CD4-positive, alpha-beta T cell treated with Interleukin-12 subunit alpha and Interleukin-12 subunit beta, for 1 hour (primary cell): ENCODE measurements around the gene SERTM2.
"Not testable (repeated sequence)": the region's sequence is repeated elsewhere in the genome, so short reads cannot be mapped to it uniquely, and the experiment has no call there.

Source experiments
- DNase-seq: peaks from one replicate; pipeline ENCODE4 v3.0.0-alpha.2; 2020

SERTM2 gene

GRCh38 chrX:111511477-111511876, at the start of gene SERTM2:
SERTM2 (plus strand) TSS chrX:111511645; CDS start chrX:111518858, 7,213 bp downstream.
- DNase-seq, result no peak

DNA sequence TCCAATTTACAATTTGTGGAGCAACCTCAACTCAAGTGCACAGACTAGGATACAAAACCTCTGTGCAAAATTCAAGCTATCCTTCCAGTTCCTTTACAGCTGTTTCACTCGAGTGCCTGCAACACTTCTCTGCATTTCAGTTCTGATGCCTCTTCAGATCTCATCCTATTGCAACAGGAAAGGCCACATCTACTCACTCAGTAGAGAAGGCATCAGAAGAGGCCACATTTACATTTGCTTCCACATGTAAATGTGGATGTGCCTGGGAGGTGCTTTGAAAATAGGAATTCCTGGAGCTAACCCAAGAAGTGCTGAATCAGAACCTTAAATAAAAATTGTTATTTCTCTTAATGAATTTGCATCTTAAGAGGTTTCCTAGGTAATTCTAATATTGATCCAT, 45.8 kb upstream of the SERTM2 start:
- no peak for DNase-seq

GRCh38 chrX:111467896-111468295, 43.5 kb upstream of the SERTM2 start:
- no peak for DNase-seq

DNA sequence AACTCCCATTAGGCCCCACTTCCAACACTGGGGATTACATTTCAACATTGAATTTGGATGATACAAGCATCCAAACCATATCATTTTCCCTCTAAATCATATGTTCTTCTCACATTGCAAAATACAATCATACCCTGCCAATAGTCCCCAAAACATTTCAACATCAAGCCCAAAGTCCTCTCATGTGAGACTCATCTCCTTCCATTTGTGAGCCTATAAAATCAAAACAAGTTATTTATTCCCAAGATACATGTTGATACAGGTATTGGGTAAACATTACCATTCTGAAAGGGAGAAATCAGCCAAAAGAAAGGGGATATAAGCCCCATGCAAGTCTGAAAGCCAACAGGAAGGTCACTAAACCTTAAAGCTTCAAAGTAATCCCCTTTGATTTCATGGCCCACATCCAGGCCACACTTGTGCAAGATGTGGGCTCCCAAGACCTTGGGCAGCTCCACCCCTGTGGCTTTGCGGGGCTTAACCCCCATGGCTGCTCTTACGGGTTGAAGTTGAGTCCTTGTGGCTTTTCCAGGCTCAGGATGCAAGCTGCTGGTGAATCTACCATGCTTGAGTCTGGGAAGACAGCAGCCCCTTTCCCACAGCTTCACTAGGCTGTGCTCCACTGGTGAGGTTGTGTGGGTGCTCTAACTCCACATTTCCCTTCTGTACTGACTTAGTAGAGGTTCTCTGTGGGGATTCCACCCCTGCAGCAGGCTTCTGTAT, 40.6 kb upstream of the SERTM2 start:
- no peak for DNase-seq

- DNase-seq, result no peak
Observed at GRCh38 chrX:111481896-111482295, 29.5 kb upstream of the SERTM2 start.

- no peak for DNase-seq
Observed at GRCh38 chrX:111483135-111483534, 28.3 kb upstream of the SERTM2 start.

DNA sequence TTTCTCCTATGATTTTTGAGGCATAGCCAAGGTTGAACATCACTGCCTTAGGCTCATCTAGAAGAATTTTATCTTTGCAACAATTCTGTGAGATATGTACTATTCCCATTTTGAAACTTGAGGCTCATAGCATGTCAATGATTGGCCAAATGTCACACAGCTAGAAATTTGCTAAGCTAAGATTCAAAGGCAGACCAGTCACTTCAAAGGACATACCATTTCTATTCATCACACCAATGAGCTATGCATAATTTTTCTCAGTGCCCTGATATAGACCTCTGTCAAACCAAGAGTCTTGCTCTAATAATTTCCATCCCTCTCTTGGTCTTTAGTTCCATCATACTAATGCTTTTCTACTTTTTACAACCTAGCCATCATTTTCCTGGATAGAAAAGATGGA, 27.6 kb upstream of the SERTM2 start:
- DNase-seq, result no peak

GRCh38 chrX:111490688-111491087, 20.8 kb upstream of the SERTM2 start:
- no peak for DNase-seq

DNA sequence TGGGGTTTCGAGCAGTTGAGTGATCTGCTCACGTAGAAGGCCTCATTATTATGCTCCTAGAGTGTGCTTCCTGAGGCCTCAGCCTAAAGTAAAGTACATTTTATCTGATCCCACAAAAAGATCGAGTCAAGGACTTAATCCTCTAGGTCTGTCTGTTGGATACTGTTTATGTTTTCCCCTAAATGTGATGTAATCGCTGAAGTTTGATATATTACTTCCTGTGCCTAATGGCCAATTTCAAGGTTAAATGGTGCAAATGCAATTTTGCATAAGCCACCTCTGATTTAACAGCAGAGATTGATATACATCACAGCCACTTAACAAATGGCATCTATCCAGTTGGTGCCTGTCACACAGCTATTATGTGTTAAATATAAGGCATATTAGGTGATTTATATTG, 19.4 kb upstream of the SERTM2 start:
- DNase-seq, result no peak

- no peak for DNase-seq
Observed at GRCh38 chrX:111498538-111499103, 12.8 kb upstream of the SERTM2 start.

DNA sequence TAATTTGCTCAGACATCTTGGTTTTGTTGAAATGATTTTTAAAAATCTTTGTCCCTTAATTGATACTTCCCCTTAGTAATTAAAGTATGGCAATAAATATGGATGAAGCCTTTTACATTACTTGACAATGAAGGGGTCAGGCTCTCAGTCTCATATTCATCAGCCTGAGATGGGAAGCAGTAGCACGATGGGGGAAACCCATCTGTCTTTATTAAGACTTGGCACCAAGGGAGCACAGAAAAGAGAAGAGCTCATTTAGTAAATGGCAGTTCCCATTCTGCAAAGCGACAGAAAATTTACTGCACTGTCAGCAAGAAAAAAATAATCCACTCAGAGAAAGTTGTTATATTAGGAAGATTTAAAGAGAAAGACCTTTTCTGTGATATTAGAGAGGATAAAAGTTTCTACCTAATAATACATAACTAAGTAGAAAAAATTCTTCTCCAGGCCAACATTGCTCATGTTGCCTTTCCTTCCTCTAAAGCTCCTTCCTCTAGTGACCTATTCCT, 7.9 kb upstream of the SERTM2 start:
- no peak for DNase-seq

GRCh38 chrX:111504941-111505340, 6.5 kb upstream of the SERTM2 start:
- DNase-seq, result no peak

DNA sequence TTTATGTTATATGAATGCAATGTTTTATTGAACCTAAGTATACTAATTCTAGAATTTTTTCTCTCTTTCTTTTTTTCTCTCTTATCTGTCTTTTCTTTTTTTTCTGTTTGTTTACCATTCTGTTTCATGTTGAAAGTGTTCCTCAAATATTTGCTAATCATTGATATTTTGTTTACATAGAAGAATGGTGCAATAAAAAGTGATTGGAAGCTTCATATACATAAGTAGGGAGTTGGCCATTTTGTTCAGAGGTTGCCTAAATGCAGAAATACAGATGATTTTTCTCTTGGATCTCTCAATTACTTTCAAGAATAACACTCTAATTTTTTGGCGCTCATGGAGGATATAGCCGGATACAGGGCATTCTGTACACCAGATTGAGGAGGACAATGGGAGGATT, 5.7 kb upstream of the SERTM2 start:
- DNase-seq, result no peak

DNA sequence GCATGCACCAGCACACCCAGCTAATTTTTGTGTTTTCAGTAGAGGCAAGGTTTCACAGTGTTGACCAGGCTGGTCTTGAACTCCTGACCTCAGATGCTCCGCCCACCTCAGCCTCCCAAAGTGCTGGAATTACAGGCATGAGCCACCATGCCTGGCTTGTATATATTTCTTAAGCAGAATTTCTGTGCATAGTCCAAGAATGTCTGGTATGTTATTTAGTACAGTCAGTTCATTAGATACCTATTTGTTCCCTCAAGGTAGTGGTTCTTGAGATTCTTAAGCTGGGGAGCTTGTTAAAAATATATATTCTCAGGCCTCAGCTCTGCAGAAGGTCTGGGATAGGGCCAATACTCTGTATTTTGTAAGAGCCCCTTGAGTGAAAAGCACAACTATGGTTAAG, 4.6 kb upstream of the SERTM2 start:
- DNase-seq, result no peak

GRCh38 chrX:111507933-111508332, 3.5 kb upstream of the SERTM2 start:
- DNase-seq, result no peak

- DNase-seq, result no peak
Observed at GRCh38 chrX:111515298-111515697, 3.9 kb downstream of the SERTM2 start.

DNA sequence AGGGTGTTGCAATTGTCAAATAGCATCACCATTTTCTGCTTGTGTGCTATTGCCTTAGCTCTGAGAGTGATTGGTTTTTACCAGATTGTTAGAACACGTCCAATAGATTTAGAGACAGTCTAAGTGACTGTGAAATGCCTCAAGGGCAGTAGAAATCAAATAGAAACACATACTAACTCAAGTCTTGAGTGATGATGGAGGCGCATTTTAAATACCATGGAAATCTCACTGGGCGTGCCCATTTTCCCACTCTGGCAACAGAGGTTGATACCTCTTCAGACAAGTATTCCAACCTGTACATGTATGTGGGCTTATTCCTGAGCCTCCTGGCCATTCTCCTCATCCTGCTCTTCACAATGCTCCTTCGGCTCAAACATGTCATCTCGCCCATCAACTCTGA, 7.2 kb downstream of the SERTM2 start:
- DNase-seq, result no peak

DNA sequence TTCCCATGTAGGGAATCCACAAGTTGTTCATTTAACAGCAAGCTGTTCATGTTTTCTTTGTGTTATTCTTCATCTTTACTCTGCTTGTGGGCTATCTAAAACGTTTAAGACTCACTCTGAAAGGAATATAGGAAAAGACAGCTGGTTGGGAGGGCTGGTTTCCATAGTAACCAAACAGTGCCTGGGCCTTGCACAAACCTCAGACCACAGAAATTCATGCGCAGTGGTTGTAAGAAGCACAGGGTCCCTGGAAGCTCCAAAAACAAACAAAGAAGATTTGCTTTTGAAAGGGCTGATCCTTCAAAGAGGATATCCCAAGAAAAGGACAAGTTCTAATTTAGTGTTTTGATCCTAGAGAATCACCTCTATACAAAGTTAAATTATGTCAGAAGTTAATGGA, 7.8 kb downstream of the SERTM2 start:
- DNase-seq, result no peak

- no peak for DNase-seq
Observed at GRCh38 chrX:111520506-111520905, 9.1 kb downstream of the SERTM2 start.

- DNase-seq, result no peak
Observed at GRCh38 chrX:111521169-111521568, 9.7 kb downstream of the SERTM2 start.

- DNase-seq, result no peak
Observed at GRCh38 chrX:111543212-111543741, 31.8 kb downstream of the SERTM2 start.

GRCh38 chrX:111549235-111549634, 37.8 kb downstream of the SERTM2 start:
- not testable (repeated sequence) for DNase-seq

DNA sequence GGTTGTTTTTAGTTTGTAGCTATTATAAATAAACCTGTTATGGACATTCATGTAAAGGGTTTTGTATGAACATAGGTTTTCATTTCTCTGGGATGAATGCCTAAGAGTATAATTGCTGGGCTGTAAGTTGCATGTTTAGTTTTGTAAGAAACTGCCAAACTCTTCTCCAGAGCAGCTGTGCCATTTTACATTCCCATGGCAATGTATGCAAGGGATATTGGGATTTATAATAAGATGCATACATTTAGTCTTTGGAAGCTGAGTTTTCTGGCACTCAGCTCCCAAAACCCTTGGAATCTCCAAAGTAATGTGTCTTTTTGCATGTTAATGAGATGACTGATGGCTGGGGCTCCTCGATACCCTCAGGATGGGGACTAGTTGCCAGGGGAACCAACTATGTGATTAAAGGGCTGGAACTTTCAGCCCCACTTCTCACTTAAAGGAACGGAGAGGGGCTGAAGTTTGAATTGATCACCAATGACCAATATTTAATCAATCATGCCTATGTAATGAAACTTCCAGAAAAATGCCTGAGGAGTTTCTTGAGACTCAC, 44.0 kb downstream of the SERTM2 start:
- DNase-seq, result no peak

GRCh38 chrX:111560801-111561200, 49.4 kb downstream of the SERTM2 start:
- no peak for DNase-seq
